T-helper 1 cell treated with Interleukin-12 subunit alpha and Interleukin-12 subunit beta and Interleukin-4 antibody, amounts not matched to agents 30 ng/mL and 1 ng/mL, for 36 hours (primary cell): ENCODE data around the gene GMDS. TPM values are rescaled to one million over a fixed set of nuclear protein-coding genes. Genes with fewer than 3 reads are reported as not detected.

Experiments used
- intact Hi-C: fragments of 100-400 bp; cut with micrococcal nuclease; formaldehyde crosslinking; loops from one replicate; pipeline ENCODE4 v1.15.1; 2024
- total RNA-seq: library from RNA; stranded (reverse); gene quantifications from 2 replicates; pipeline ENCODE4 v1.2.3, GENCODE V29; 2022

GMDS gene
- total RNA-seq, 1 donor from 2014 or later, result 28.6 TPM

- intact Hi-C loops, result loop anchor here (10.0 kb wide), 3 partner anchors 822 to 1948 kb away; partner anchors contain the start of genes DUSP22, ECI2 and RIPK1
Observed at GRCh38 chr6:2242311-2242710, 3.1 kb downstream of the GMDS start.

GRCh38 chr6:2240961-2241360 is 4.4 kb downstream of the GMDS start:
- intact Hi-C loops, result loop anchor here (10.0 kb wide), 3 partner anchors 824 to 1946 kb away; partner anchors contain the start of genes DUSP22, ECI2 and RIPK1

GRCh38 chr6:2237001-2237400 is 8.4 kb downstream of the GMDS start:
- intact Hi-C loops, result no loop called here

GRCh38 chr6:2235777-2236495 is 9.5 kb downstream of the GMDS start:
- intact Hi-C loops, result no loop called here

GRCh38 chr6:2232445-2232844 is 13.0 kb downstream of the GMDS start:
- intact Hi-C loops, result no loop called here

GRCh38 chr6:2231438-2231837 is 14.0 kb downstream of the GMDS start:
- intact Hi-C loops, result loop anchor here (2.0 kb wide), 1 partner anchor 13 kb away; the partner anchor contains the start of gene GMDS

GRCh38 chr6:2230659-2231277 is 14.6 kb downstream of the GMDS start:
- intact Hi-C loops, result loop anchor here (2.0 kb wide), 1 partner anchor 14 kb away; the partner anchor contains the start of gene GMDS

- intact Hi-C loops, result loop anchor here (2.0 kb wide), 1 partner anchor 15 kb away; the partner anchor contains the start of gene GMDS
Observed at GRCh38 chr6:2229742-2230141, 15.7 kb downstream of the GMDS start.

GRCh38 chr6:2229039-2229438 is 16.4 kb downstream of the GMDS start:
- intact Hi-C loops, result no loop called here

- intact Hi-C loops, result no loop called here
Observed at GRCh38 chr6:2228392-2228791, 17.0 kb downstream of the GMDS start.

- intact Hi-C loops, result no loop called here
Observed at GRCh38 chr6:2226775-2227174, 18.6 kb downstream of the GMDS start.

- intact Hi-C loops, result no loop called here
Observed at GRCh38 chr6:2225422-2226392, 19.7 kb downstream of the GMDS start.

GRCh38 chr6:2224847-2225382 is 20.5 kb downstream of the GMDS start:
- intact Hi-C loops, result no loop called here

GRCh38 chr6:2222275-2222842 is 23.0 kb downstream of the GMDS start:
- intact Hi-C loops, result no loop called here

- intact Hi-C loops, result loop anchor here (1.0 kb wide), 1 partner anchor 24 kb away; the partner anchor contains the start of gene GMDS
Observed at GRCh38 chr6:2221726-2222274, 23.6 kb downstream of the GMDS start.

GRCh38 chr6:2220154-2220553 is 25.3 kb downstream of the GMDS start:
- intact Hi-C loops, result no loop called here

- intact Hi-C loops, result no loop called here
Observed at GRCh38 chr6:2218866-2219265, 26.5 kb downstream of the GMDS start.

GRCh38 chr6:2216794-2217383 is 28.5 kb downstream of the GMDS start:
- intact Hi-C loops, result no loop called here

GRCh38 chr6:2215342-2215741 is 30.1 kb downstream of the GMDS start:
- intact Hi-C loops, result no loop called here

GRCh38 chr6:2213086-2213485 is 32.3 kb downstream of the GMDS start:
- intact Hi-C loops, result no loop called here
